ENCODE results near the gene SPRYD3. TPM values are rescaled to one million over a fixed set of nuclear protein-coding genes. Genes with fewer than 3 reads are reported as not detected.

The SPRYD3 gene
- total RNA-seq, 1 donor from 2014 or later: 20.6 TPM

GRCh38 chr12:53057816-53058500 is 21.2 kb downstream of the SPRYD3 start:
- DNase-seq (ENCODE audit: low spot score in 2 of 2, unreplicated experiment in 2 of 2): no peak
- Mint-ChIP-seq H3K4me1 (peaks cover 21% of the 10 kb centered on the region), H3K27ac (no peak overlapping the region), H3K27me3 (ENCODE audit: low read depth) (no peaks in the 10 kb centered on the region), H3K4me3 (no peak overlapping the region), H3K36me3 (no peaks in the 10 kb centered on the region), H3K9me3 (no peaks in the 10 kb centered on the region)
- TF ChIP-seq, protein P1, sequence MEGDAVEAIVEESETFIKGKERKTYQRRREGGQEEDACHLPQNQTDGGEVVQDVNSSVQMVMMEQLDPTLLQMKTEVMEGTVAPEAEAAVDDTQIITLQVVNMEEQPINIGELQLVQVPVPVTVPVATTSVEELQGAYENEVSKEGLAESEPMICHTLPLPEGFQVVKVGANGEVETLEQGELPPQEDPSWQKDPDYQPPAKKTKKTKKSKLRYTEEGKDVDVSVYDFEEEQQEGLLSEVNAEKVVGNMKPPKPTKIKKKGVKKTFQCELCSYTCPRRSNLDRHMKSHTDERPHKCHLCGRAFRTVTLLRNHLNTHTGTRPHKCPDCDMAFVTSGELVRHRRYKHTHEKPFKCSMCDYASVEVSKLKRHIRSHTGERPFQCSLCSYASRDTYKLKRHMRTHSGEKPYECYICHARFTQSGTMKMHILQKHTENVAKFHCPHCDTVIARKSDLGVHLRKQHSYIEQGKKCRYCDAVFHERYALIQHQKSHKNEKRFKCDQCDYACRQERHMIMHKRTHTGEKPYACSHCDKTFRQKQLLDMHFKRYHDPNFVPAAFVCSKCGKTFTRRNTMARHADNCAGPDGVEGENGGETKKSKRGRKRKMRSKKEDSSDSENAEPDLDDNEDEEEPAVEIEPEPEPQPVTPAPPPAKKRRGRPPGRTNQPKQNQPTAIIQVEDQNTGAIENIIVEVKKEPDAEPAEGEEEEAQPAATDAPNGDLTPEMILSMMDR (IDR thresholded peaks at IDR 0.05; ENCODE audit: unreplicated experiment): no peak

- peaks cover 4% of the 10 kb centered on the region for H3K36me3 Mint-ChIP-seq
- no peaks in the 10 kb centered on the region for H3K9me3 Mint-ChIP-seq
- no peaks in the 10 kb centered on the region for H3K27me3 Mint-ChIP-seq (ENCODE audit: low read depth)
- TF ChIP-seq, protein P1 (IDR thresholded peaks at IDR 0.05; ENCODE audit: unreplicated experiment): no peak
- peaks cover 28% of the 10 kb centered on the region for H3K4me1 Mint-ChIP-seq
- DNase-seq (ENCODE audit: low spot score in 2 of 2, unreplicated experiment in 2 of 2): no peak
- H3K27ac Mint-ChIP-seq: peak overlapping the region; percentile 26
- no peak overlapping the region for H3K4me3 Mint-ChIP-seq
Observed at GRCh38 chr12:53056901-53057300, 22.3 kb downstream of the SPRYD3 start.

DNA sequence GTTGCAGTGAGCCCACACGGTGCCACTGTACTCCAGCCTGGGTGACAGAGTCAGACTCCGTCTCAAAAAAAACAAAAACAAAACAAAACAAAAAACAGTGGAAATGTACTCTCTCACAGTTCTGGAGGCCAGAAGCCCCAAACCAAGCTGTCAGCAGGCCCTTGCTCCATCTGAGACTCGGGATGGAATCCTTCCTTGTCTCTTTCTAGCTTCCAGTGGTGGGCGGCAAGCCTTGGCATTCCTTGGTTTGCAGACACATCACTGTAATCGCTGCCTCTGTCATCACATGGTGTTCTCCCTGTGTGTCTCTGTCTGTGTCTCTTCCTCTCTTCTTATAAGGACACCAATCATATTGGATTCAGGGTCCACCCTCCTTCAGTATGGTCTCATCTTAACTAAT is 22.9 kb downstream of the SPRYD3 start:
- Mint-ChIP-seq H3K27me3 (ENCODE audit: low read depth) (no peaks in the 10 kb centered on the region), H3K36me3 (peaks cover 5% of the 10 kb centered on the region), H3K4me1 (peaks cover 27% of the 10 kb centered on the region), H3K4me3 (no peak overlapping the region), H3K9me3 (no peaks in the 10 kb centered on the region), H3K27ac (no peak overlapping the region)
- TF ChIP-seq, protein P1 (IDR thresholded peaks at IDR 0.05; ENCODE audit: unreplicated experiment): no peak
- DNase-seq (ENCODE audit: low spot score in 2 of 2, unreplicated experiment in 2 of 2): no peak

- H3K36me3 Mint-ChIP-seq: peaks cover 5% of the 10 kb centered on the region
- peak overlapping the region; percentile 77 for H3K27ac Mint-ChIP-seq
- no peak for DNase-seq (ENCODE audit: low spot score in 2 of 2, unreplicated experiment in 2 of 2)
- peak overlapping the region; percentile 50 for H3K4me3 Mint-ChIP-seq
- TF ChIP-seq, protein P1 (IDR thresholded peaks at IDR 0.05; ENCODE audit: unreplicated experiment): no peak
- no peaks in the 10 kb centered on the region for H3K9me3 Mint-ChIP-seq
- H3K4me1 Mint-ChIP-seq: peaks cover 32% of the 10 kb centered on the region
- no peaks in the 10 kb centered on the region for H3K27me3 Mint-ChIP-seq (ENCODE audit: low read depth)
Observed at GRCh38 chr12:53055471-53056266, 23.5 kb downstream of the SPRYD3 start.

GRCh38 chr12:53054112-53054878 is 24.9 kb downstream of the SPRYD3 start:
- TF ChIP-seq, protein P1 (IDR thresholded peaks at IDR 0.05; ENCODE audit: unreplicated experiment): no peak
- peak; percentile 93 to 94 for DNase-seq (ENCODE audit: low spot score in 2 of 2, unreplicated experiment in 2 of 2)
- Mint-ChIP-seq H3K27ac (peak overlapping the region; percentile 99), H3K9me3 (no peaks in the 10 kb centered on the region), H3K4me3 (peak overlapping the region; percentile 93), H3K4me1 (peaks cover 43% of the 10 kb centered on the region), H3K27me3 (ENCODE audit: low read depth) (no peaks in the 10 kb centered on the region), H3K36me3 (peaks cover 5% of the 10 kb centered on the region)

All from mesothelial cell of epicardium (in vitro differentiated cells).